Epithelial cell of esophagus (primary cell): ENCODE data around the gene TMEM143.
A peak's percentile ranks its signal among the peaks of the same experiment; 100 is the strongest.

Source experiments
- DNase-seq: peaks from one replicate; pipeline ENCODE4 v3.0.0; 2010; ENCODE audit warnings: low read depth
- H3K4me3 ChIP-seq: 2 replicates; pipeline ENCODE4 v1.5.1; 2011; ENCODE audit warnings: mild to moderate bottlenecking, low read length, control low read depth
- TF ChIP-seq, protein P1 (sequence below): IDR thresholded peaks from 2 replicates; pipeline ENCODE4 v1.5.1; 2011; ENCODE audit warnings: low read depth, mild to moderate bottlenecking, low read length, control low read depth, inconsistent platforms; ENCODE audit not compliant: insufficient read depth; ENCODE audit errors: missing control alignments

Gene TMEM143

DNA sequence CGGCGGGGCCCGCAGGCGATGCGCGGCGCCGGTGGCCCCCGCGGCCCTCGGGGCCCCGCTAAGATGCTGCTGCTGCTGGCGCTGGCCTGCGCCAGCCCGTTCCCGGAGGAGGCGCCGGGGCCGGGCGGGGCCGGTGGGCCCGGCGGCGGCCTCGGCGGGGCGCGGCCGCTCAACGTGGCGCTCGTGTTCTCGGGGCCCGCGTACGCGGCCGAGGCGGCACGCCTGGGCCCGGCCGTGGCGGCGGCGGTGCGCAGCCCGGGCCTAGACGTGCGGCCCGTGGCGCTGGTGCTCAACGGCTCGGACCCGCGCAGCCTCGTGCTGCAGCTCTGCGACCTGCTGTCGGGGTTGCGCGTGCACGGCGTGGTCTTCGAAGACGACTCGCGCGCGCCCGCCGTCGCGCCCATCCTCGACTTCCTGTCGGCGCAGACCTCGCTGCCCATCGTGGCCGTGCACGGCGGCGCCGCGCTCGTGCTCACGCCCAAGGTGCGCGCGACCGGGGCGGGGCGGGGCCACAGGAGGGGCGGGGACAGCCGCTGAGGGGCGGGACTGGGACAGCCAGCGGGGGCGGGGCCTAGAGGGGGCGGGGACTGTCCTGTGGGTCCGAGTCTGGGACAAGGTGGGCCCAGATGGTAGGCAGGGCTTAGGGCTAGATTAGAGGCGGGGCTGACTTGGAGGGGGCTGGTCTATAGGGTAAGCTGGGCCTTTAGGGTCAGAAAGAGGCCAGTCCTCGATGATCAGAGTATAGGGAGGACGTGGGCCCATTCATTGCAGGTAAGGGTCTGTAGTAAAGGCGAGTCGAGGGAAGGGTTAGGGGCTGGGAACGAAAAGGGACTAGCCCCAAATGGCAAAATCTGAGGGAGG lies 34.9 kb upstream of the TMEM143 start:
- TF ChIP-seq, protein P1, sequence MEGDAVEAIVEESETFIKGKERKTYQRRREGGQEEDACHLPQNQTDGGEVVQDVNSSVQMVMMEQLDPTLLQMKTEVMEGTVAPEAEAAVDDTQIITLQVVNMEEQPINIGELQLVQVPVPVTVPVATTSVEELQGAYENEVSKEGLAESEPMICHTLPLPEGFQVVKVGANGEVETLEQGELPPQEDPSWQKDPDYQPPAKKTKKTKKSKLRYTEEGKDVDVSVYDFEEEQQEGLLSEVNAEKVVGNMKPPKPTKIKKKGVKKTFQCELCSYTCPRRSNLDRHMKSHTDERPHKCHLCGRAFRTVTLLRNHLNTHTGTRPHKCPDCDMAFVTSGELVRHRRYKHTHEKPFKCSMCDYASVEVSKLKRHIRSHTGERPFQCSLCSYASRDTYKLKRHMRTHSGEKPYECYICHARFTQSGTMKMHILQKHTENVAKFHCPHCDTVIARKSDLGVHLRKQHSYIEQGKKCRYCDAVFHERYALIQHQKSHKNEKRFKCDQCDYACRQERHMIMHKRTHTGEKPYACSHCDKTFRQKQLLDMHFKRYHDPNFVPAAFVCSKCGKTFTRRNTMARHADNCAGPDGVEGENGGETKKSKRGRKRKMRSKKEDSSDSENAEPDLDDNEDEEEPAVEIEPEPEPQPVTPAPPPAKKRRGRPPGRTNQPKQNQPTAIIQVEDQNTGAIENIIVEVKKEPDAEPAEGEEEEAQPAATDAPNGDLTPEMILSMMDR = no peak
- DNase-seq = peak; percentile 91
- H3K4me3 ChIP-seq = peak overlapping the region; percentile 60

DNA sequence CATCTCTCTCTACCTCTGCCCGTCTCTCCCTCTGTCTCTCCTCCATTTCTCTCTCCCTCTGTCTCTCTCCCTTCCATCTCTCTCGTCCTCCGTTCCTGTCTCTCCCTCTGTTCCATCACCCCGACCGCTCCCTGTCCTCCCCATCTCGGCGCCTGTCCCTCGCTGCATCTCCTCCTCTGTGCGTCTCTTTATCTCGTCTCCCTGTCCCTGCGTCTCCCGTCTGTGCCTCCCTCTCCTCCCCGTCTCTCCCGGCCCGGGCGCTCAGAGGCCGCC lies 34.3 kb upstream of the TMEM143 start:
- no peak for DNase-seq
- H3K4me3 ChIP-seq = peak overlapping the region; percentile 60
- TF ChIP-seq, protein P1 = no peak

DNA sequence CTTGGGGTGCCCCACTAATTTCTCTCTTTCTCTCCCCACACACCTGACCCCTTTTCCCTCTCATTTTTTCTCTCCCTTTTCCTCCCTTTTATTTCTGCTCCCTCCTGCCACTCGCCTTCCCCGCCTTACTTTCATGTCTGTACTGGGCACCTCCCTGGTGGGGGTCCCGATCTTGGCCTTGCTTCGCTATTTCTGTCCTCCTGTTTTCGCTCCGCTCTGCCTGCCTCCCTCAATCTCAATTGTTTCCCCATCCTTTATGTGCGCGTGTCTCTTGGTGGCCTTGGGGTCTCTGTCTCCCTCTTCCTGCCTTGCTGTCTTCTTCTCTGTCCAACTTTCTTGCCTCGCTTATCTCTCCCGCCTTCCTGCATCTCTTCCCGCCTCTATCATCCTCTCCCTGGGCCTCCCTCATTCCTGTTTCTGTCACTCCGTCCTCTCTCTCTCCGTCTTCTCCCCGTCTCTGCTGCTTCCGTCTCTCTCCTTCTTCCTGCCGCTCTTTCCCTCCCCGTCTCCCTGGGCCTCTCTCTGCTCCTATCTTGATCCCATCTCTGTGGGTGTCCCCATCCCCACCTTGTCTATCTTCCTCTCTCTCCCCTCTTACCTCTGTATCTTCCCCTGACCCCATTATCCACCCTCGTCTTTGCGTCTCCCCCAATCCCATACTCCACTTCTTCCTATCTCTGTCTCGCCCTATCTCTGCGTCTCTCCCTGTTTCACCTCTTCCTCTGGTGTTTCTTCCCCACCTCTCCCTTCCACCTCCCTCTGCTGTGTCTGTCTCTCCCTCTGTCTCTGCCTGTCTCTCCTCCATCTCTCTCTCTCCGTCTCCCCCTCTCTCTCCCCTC lies 33.7 kb upstream of the TMEM143 start:
- no peak for DNase-seq
- peak overlapping the region; percentile 60 for H3K4me3 ChIP-seq
- TF ChIP-seq, protein P1 = no peak

DNA sequence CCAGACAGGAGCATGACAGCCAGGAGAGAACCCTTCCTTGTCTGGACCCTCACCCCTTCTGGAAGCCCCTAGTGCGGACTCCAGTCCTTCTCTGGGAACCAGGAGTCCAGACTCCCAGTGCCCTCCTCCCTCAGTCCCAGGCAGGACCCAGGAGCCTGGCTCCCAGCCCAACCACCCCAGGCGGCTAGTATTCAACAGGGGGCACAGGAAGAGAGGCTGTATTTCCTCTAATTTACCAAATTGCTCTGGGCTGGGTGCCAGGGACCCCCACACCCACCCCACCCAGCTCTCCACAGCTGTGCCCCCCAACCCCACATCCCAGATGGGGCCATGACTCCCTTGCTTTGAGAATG lies 33.1 kb upstream of the TMEM143 start:
- TF ChIP-seq, protein P1 = no peak
- DNase-seq = no peak
- no peak overlapping the region for H3K4me3 ChIP-seq

DNA sequence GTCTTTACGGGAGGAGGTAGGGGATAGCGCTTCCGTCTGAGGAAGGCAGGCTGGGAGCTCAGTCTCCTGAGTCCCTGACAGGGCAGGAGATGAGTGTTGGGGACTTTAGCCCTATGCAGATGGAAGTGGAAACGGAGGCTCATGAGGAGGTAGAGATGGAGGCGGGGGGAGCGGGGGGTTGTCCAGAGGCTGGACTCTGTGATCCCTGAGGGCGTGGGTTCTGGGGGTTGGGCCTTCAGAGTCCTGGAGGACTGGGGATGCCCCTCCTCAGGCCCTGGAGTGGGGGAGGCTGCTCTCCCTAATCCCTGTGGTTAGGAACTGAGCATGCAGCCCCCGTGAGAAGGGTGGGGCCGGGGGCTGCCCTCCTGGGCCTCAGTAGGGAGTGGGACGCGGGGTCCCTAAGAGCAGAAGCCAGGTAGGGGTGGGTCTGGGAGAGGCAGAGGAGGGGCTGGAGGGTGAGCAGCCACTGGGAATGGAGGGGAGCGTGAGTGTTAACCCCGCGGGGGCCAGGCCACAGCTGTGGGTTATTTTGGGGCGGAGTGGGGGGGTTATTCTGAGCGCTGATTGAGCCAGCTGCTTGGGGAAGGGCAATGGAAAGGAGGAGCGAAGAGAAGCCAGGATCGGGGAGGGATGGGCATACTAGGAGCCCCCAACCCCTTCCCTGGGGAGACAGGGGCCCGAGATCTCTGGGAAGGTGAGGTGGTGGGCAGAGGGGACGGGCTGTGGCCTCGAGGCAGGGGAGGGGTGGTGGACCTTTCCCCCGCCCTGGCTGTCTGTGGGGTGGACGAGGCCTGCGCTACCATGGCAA lies 32.5 kb upstream of the TMEM143 start:
- no peak for DNase-seq
- H3K4me3 ChIP-seq = no peak overlapping the region
- TF ChIP-seq, protein P1 = no peak

DNA sequence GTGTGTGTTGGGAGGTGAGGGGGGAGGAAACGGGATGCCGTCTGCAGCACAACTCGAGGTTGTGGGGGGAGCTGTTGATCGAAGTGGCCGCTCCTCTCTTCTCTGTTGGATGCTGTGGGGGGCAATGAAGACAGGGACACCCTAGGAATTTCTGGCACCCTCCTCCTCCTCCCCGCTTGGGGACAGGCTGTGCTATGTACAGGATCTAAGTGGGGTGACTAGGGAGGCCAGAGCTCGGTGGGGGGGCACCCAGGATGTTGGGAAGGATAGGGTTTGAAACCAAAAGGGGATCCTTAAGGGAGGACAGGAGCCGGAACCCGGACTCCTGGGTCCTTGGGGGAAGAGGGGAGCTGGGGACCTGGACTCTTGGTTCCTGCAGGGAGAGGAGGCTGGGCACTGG lies 31.8 kb upstream of the TMEM143 start:
- no peak overlapping the region for H3K4me3 ChIP-seq
- no peak for DNase-seq
- TF ChIP-seq, protein P1 = no peak
